ENCODE data around the gene ENKUR. TPM values are rescaled to one million over a fixed set of nuclear protein-coding genes. Genes with fewer than 3 reads are reported as not detected.

The ENKUR gene
- total and polyA plus RNA-seq, 2 experiments from 2014 or later, result 0.15 TPM; not detected in 1

DNA sequence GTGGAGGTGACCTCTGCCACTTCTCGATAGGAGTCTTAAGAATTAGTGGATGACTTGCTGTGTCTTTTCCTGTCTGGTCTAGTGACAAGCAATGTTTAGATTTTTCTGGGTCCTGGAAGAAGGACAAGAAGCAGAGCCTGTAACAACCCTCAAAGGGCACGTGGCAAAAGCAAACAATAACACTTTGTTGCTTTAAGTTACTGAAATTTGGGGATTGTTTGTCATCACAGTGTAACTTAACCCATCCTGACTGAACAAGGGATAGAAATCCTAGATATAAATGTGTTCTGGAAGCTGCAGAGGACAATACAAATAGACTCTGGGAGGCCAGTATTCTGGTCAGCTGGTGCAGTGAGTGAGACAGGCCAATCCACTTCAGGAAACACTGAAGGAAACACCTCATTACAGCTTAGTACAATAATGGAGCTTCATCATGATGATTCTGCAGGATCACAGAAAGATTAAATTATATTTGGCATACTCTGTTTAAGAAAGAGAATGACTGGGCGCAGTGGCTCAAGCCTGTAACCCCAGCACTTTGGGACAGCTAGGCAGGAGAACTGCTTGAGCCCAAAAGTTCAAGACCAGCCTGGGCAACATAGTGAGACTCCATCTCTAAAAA lies 23.3 kb downstream of the ENKUR start:
- H3K9me3 ChIP-seq (ENCODE audit: low read depth), result no peaks in the 10 kb centered on the region
- no peaks in the 10 kb centered on the region for H3K36me3 ChIP-seq
- H3K27ac ChIP-seq, result no peak overlapping the region
- no peak overlapping the region for H3K4me3 ChIP-seq
- H3K4me1 ChIP-seq (ENCODE audit: low read depth), result peaks cover 5% of the 10 kb centered on the region
- DNase-seq (ENCODE audit: low read depth in 1 of 2, low spot score in 1 of 2), result no peak
- no peaks in the 10 kb centered on the region for H3K27me3 ChIP-seq
- TF ChIP-seq, protein P1, sequence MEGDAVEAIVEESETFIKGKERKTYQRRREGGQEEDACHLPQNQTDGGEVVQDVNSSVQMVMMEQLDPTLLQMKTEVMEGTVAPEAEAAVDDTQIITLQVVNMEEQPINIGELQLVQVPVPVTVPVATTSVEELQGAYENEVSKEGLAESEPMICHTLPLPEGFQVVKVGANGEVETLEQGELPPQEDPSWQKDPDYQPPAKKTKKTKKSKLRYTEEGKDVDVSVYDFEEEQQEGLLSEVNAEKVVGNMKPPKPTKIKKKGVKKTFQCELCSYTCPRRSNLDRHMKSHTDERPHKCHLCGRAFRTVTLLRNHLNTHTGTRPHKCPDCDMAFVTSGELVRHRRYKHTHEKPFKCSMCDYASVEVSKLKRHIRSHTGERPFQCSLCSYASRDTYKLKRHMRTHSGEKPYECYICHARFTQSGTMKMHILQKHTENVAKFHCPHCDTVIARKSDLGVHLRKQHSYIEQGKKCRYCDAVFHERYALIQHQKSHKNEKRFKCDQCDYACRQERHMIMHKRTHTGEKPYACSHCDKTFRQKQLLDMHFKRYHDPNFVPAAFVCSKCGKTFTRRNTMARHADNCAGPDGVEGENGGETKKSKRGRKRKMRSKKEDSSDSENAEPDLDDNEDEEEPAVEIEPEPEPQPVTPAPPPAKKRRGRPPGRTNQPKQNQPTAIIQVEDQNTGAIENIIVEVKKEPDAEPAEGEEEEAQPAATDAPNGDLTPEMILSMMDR (IDR thresholded peaks at IDR 0.05; ENCODE audit: low read depth, low read length), result no peak

DNA sequence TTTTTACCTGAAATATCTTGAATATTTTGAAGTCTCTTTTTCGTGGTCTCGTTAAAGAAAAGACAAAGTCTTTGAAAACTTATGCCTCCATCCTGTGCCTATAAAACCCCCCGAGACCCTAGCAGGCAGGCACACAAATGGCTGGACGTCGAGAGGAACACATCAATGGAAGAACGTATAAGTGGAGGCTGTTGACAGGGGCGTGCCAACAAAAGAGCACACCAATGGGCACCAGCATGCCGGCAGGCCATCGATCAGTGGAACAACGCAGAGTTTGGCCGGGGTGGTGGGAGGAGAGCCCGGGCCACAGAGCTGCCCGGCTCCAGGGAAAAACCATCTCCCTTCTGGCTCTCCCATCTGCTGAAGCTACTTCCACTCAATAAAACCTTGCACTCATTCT lies 24.7 kb downstream of the ENKUR start:
- no peak for DNase-seq (ENCODE audit: low read depth in 1 of 2, low spot score in 1 of 2)
- no peaks in the 10 kb centered on the region for H3K36me3 ChIP-seq
- TF ChIP-seq, protein P1 (IDR thresholded peaks at IDR 0.05; ENCODE audit: low read depth, low read length), result no peak
- H3K4me1 ChIP-seq (ENCODE audit: low read depth), result peaks cover 5% of the 10 kb centered on the region
- no peak overlapping the region for H3K4me3 ChIP-seq
- no peaks in the 10 kb centered on the region for H3K9me3 ChIP-seq (ENCODE audit: low read depth)
- H3K27ac ChIP-seq, result no peak overlapping the region
- no peaks in the 10 kb centered on the region for H3K27me3 ChIP-seq

DNA sequence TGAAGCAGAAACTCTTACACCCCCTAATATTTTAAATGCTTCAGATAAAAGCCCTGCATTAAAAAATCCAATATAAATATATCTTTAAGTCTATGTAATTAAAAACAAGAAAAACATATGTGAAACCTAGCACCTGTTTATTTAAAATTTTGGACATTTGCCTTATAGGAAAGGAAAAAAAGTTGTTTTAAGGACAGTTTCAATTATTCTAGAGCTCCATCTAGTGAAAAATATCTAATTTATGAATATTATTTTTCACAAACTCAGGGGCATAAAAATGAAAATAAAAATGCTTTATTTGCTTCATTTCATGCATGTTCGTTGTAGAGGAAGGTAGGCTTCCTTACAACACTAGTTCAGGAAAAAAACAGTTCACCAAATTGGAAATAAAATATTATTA lies 26.1 kb downstream of the ENKUR start:
- H3K9me3 ChIP-seq (ENCODE audit: low read depth), result no peaks in the 10 kb centered on the region
- TF ChIP-seq, protein P1 (IDR thresholded peaks at IDR 0.05; ENCODE audit: low read depth, low read length), result peak; percentile 20
- H3K36me3 ChIP-seq, result no peaks in the 10 kb centered on the region
- peaks cover 5% of the 10 kb centered on the region for H3K4me1 ChIP-seq (ENCODE audit: low read depth)
- H3K27ac ChIP-seq, result no peak overlapping the region
- no peak for DNase-seq (ENCODE audit: low read depth in 1 of 2, low spot score in 1 of 2)
- H3K27me3 ChIP-seq, result no peaks in the 10 kb centered on the region
- H3K4me3 ChIP-seq, result no peak overlapping the region

DNA sequence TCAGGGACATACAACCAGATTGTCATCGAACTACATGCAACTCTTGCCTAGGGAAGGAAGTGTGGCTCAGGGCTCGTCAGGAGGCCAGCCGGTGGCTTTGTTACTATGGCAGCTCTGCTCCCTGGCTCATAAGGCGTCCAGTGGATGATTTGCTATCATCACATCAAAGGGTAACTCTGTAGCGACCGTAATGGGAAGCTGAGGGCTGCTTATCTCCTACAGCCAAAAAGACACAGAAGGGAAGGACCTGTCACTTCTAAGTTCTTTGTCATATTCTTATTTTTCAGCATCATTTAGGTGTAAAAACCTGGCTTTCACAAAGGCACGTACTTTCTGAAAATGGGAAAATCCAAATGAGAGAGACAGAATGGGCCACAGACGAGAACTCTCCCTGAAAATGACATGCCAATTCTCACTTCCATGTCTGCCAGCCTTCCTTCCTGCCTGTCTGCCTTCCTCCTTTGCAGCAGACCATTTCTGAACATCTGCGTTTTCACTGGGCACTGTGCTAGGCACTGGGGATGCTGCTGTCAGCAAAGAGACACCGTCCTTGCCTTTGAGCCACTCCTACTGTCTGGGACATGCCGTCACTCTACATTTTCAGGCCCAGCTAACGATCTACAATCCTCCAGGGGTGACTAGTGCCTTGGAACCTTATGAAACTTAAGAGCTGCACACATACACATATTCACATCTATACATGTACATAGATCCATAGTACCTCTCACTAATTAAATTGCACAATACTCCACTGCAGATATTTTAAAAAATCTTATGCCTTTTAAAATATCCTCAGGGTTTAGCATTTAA lies 26.9 kb downstream of the ENKUR start:
- no peak overlapping the region for H3K27ac ChIP-seq
- no peaks in the 10 kb centered on the region for H3K9me3 ChIP-seq (ENCODE audit: low read depth)
- no peak overlapping the region for H3K4me3 ChIP-seq
- DNase-seq (ENCODE audit: low read depth in 1 of 2, low spot score in 1 of 2), result peak in 1 of 2 donors; percentile 24
- H3K36me3 ChIP-seq, result no peaks in the 10 kb centered on the region
- H3K4me1 ChIP-seq (ENCODE audit: low read depth), result peaks cover 5% of the 10 kb centered on the region
- no peaks in the 10 kb centered on the region for H3K27me3 ChIP-seq
- TF ChIP-seq, protein P1 (IDR thresholded peaks at IDR 0.05; ENCODE audit: low read depth, low read length), result no peak

DNA sequence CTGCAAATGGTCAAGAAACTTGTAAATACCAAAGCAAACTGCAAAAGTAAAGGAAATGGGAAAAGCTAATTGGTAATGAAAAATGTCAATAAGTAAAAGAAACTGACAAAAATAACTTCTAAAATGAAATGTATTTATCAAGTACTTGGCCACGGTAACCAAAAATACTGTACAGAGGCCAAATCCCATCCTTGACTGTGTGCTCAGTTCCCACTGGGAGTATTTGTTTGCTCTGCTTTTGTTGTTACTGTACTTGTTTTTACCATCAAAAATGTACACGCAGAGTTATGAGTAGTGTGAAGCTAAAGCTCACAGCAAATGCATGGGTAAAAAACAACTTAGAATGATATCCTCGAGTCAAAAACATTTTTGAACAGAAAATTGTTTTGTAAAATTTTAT lies 31.1 kb downstream of the ENKUR start:
- no peak for DNase-seq (ENCODE audit: low read depth in 1 of 2, low spot score in 1 of 2)
- Histone ChIP-seq H3K36me3 (no peaks in the 10 kb centered on the region), H3K27me3 (no peaks in the 10 kb centered on the region), H3K9me3 (ENCODE audit: low read depth) (no peaks in the 10 kb centered on the region), H3K27ac (no peak overlapping the region), H3K4me3 (no peak overlapping the region), H3K4me1 (ENCODE audit: low read depth) (peaks cover 5% of the 10 kb centered on the region)
- TF ChIP-seq, protein P1 (IDR thresholded peaks at IDR 0.05; ENCODE audit: low read depth, low read length), result no peak
